GM18505 (cell line): ENCODE measurements around the gene UNC5B.

Source experiments
- ATAC-seq: cut with Tn5 transposase; IDR thresholded peaks from one replicate; pipeline ENCODE4 v1.9.1; 2021; ENCODE audit not compliant: unreplicated experiment
- POLR2A ChIP-seq: IDR thresholded peaks from 4 replicates; pipeline ENCODE4 v1.6.1; 2011; ENCODE audit warnings: borderline replicate concordance; ENCODE audit not compliant: insufficient read depth, insufficient read length; ENCODE audit errors: extremely low read depth

Gene UNC5B

DNA sequence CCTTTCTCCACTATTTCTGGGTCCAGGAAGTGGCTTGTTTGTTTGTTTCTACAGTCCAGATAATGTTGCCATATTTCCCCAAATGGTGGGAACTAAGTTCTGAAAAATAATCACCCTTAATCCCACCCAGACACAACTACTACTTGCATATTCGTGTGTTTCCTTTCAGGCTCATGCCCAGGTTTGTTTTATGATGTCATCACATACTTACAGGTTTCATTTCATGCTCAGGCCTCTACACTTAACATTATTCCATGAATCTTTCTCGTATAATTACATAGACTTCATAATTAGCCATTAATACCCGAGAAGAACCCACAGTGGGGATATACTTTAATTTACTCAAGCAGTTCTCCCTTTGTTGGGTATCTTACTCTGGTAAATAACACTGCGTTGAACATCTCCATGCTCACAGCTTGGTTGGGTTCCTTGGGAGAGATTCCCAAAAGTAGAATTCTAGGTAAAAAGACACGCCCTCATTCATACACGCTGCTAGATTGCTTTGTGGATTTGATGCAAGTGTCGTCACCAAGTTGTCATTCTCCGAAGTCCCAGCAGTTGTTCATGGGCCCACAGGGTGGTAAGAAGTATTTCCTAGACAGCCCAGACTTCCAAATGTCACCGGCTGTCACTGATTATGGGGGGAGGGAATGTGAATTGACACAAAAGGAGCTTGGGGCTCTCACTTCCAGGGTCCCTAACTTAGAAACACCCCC is 42.6 kb downstream of the UNC5B start:
- no peak for ATAC-seq
- no peak for TF ChIP-seq POLR2A

GRCh38 chr10:71255550-71255807 is 43.1 kb downstream of the UNC5B start:
- TF ChIP-seq POLR2A = no peak
- ATAC-seq = no peak

- no peak for TF ChIP-seq POLR2A
- no peak for ATAC-seq
These were observed 43.7 kb downstream of the UNC5B start for GRCh38 chr10:71255808-71256660.

DNA sequence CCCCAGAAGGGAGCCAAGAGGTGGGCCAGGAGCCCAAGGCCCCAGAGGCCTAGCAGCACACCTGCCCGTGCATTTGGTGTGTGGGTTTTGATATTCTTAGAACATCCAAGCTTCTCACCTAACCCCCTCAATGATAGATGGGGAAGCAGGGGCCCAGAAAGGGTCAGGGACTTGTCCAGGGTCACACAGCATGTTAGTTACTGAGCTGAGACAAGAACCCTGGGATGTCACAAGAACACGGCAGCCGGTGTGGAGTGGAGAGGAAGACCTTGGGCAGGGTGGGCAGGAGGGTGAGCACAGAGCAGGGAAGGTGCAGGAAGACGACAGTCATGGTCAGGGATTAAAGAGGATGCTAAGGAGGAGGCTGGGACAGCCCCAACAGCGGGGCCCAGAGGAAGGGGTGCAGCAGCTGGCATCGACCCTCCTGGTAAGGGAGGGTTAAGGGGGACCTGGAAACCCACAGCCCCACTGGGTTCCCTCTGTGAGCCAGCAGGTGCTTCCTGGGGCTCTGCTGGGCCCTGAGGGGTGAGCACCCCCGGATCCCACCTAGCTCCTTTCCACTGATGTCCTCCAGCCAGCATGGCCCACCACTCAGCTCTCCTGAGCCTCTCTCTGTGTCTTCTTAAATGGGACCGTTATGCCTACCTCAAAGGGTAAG is 44.4 kb downstream of the UNC5B start:
- TF ChIP-seq POLR2A = no peak
- no peak for ATAC-seq

- no peak for ATAC-seq
- no peak for TF ChIP-seq POLR2A
These were observed 45.1 kb downstream of the UNC5B start for GRCh38 chr10:71257319-71257997.

DNA sequence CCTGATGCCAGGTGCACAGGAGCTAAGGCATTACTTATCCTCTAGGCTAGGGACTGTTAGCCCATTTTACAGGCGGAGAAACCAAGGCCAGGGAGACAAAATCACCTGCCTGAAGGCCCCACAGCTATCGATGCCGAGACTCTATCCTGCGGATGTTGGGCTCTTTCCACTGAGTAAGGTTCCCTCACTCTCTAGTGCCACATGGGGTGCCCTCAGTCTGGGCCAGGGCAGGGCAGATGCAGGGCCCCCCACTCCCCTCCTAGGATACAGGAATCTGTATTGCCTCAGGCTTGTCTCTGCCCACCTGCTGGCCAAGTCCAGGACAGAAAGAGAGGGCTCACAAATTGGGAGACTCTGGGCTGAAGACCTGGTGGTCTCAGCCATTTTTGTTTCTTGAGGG is 45.7 kb downstream of the UNC5B start:
- TF ChIP-seq POLR2A = no peak
- no peak for ATAC-seq

DNA sequence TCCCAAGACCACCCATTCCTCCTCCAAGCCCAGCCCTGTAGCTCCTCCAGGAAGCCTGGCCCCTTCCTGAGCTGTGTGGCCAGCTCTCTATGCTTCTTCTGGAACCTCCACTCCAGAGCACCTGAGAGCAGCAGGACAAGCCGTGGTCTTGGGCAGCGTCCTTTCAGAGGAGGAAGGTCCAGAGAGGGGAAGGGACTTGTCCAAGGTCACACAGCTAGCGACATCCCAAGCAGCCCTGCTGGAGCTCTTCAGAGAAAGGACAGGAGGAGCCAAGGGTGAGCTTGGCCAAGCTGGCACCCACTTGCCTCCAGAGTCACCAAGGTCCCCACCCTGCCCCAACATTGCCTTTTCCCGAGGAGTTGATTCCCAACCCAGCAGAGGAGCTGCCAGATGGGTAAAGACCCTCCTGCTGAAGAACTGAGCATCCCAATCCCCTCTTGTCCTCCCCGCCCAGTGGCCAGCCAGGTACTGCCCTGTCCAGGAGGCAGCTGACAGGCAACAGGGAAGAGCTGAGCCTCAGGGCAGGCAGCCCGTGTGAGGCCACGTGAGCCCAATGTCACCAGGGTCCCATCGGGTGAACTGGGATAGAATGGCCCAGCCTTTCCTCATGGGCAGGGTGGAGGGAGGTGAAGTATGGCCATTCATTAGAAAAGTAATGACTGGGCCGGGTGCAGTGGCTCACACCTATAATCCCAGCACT is 46.2 kb downstream of the UNC5B start:
- no peak for TF ChIP-seq POLR2A
- no peak for ATAC-seq

GRCh38 chr10:71259282-71259681 is 46.9 kb downstream of the UNC5B start:
- ATAC-seq = no peak
- TF ChIP-seq POLR2A = no peak

- no peak for TF ChIP-seq POLR2A
- ATAC-seq = no peak
These were observed 47.6 kb downstream of the UNC5B start for GRCh38 chr10:71259815-71260501.

GRCh38 chr10:71260622-71261325 is 48.4 kb downstream of the UNC5B start:
- TF ChIP-seq POLR2A = no peak
- no peak for ATAC-seq

GRCh38 chr10:71262027-71262426 is 49.7 kb downstream of the UNC5B start:
- ATAC-seq = no peak
- no peak for TF ChIP-seq POLR2A

GRCh38 chr10:71262817-71263216 is 50.4 kb downstream of the UNC5B start:
- ATAC-seq = no peak
- no peak for TF ChIP-seq POLR2A

DNA sequence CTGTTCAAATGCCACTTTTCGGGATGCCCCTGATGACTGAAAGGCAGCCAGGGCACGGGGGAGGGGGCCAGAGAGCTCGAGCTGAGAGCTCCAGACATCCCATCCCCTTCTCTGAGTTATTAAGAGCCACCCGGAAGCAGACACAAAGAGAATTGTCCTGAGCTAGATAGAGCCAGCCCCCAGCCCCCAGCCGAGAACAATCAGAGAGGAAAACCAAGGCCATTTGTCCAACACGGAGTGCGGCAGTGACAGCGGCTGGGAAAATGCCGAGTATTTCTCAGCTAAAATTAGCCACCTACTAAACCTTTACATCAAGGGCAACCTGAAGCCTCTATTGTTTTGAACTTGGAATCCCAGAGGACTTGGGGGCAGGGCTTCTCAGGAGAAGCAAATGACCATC is 51.0 kb downstream of the UNC5B start:
- ATAC-seq = no peak
- no peak for TF ChIP-seq POLR2A
